ENCODE measurements around the gene BMX.

BMX gene

GRCh38 chrX:15515931-15516330, 15.3 kb downstream of the BMX start:
- TF ChIP-seq CTCF (IDR thresholded peaks at IDR 0.05; ENCODE audit: low read depth, low read length) = no peak

GRCh38 chrX:15522464-15522863, 21.9 kb downstream of the BMX start:
- TF ChIP-seq CTCF (IDR thresholded peaks at IDR 0.05; ENCODE audit: low read depth, low read length) = no peak
- no peak overlapping the region for H3K4me3 ChIP-seq (ENCODE audit: low read depth, low read length)

More at GRCh38 chrX:15515931-15516330, 15.3 kb downstream of the BMX start:
- no peak overlapping the region for H3K4me3 ChIP-seq (ENCODE audit: low read depth, low read length)

DNA sequence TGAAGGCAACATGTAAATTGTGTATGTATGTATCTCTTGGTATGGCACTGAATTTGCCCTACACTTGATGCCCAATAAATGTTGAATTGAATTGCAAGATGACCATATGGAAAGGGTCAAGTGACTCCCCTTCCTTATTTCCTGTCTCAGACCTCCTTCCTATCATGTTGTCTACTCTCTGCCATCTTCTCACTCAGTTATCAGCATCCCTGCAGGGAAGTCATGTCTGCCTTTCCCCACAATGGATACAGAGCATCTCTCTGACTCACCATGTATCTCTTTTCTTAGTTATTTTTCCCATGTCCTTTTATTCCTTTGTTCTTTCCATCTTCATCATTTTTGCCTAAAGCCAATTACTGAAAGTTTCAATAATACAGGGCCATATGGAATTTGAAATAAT, 22.5 kb downstream of the BMX start:
- TF ChIP-seq CTCF (IDR thresholded peaks at IDR 0.05; ENCODE audit: low read depth, low read length) = no peak
- H3K4me3 ChIP-seq (ENCODE audit: low read depth, low read length) = no peak overlapping the region

DNA sequence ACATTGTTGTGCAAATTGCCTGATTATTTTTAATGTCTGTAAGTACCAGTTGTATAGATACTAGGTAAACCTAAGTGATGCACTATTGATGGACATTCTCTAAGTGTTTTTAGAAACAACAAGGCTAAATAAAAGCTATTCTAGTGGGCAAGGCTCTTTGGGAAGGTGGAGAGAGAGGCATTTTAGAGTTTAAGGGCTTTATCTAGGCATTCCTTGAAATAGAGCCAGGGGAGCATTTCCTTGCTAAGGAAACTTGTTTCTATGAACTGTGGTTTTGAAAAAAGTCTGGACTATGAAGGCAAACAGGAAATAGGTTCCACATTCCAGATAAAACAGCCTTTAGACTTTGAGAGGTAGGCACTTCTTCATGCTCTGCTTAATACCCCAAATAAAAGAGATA, 23.8 kb downstream of the BMX start:
- no peak for TF ChIP-seq CTCF (IDR thresholded peaks at IDR 0.05; ENCODE audit: low read depth, low read length)
- no peak overlapping the region for H3K4me3 ChIP-seq (ENCODE audit: low read depth, low read length)

DNA sequence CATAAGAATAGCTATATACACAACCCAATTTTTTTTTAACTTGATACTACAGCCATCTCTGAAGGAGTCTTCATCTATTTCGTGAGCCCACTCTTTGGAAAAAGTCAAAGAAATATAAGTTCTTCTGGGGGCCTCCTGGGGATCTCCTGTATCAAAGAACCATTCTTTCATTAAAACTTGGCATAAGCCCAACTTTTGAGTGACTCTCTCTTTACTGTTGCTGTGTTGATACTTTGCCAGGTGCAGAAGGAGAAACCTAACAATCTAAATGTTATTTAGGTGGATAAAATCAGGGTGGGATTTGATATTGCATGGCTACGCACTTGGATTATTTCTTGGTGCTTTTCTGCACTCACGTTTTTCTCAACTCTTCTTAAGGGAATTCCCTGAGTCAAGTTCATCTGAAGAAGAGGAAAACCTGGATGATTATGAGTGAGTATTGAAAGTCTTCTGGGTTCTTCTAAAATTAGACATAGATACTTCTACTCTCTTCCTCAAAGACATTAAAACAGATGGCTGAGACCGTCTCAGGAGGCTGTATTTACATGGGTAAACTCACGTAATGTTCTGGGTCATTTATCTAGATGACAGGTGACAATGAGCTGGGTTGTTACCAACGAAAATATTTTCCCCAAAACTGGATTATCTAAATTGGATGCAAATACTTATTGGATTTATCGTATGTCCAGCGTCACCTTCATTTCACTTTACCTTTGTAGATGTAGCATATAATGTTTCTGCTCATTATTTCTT, 25.2 kb downstream of the BMX start:
- H3K4me3 ChIP-seq (ENCODE audit: low read depth, low read length) = no peak overlapping the region
- TF ChIP-seq CTCF (IDR thresholded peaks at IDR 0.05; ENCODE audit: low read depth, low read length) = no peak

GRCh38 chrX:15529165-15529564, 28.6 kb downstream of the BMX start:
- no peak for TF ChIP-seq CTCF (IDR thresholded peaks at IDR 0.05; ENCODE audit: low read depth, low read length)
- no peak overlapping the region for H3K4me3 ChIP-seq (ENCODE audit: low read depth, low read length)

- no peak for TF ChIP-seq CTCF (IDR thresholded peaks at IDR 0.05; ENCODE audit: low read depth, low read length)
- H3K4me3 ChIP-seq (ENCODE audit: low read depth, low read length) = no peak overlapping the region
Measured at GRCh38 chrX:15530318-15530717, 29.7 kb downstream of the BMX start.
